Activated CD4-positive, alpha-beta T cell treated with anti-CD3 and anti-CD28 coated beads, Interleukin-2, amount 50 U/mL, for 4 hours (primary cell): ENCODE measurements around the gene FOLR1.

ENCODE experiments used
- DNase-seq, 2 experiments: peaks; one replicate each; pipeline ENCODE4 v3.0.0-alpha.2; 2020

The FOLR1 gene

GRCh38 chr11:72236774-72237111 lies 44.8 kb downstream of the FOLR1 start:
- DNase-seq: no peak

GRCh38 chr11:72237112-72237931 lies 45.4 kb downstream of the FOLR1 start:
- DNase-seq: no peak

- peak in 1 of 2 experiments; percentile 27 for DNase-seq
Observed at GRCh38 chr11:72238040-72238450, 46.1 kb downstream of the FOLR1 start.

GRCh38 chr11:72238492-72239312 lies 46.8 kb downstream of the FOLR1 start:
- no peak for DNase-seq

- no peak for DNase-seq
Observed at GRCh38 chr11:72239313-72239848, 47.4 kb downstream of the FOLR1 start.

GRCh38 chr11:72239849-72240460 lies 48.0 kb downstream of the FOLR1 start:
- DNase-seq: no peak

GRCh38 chr11:72240461-72241290 lies 48.7 kb downstream of the FOLR1 start:
- DNase-seq: no peak

- no peak for DNase-seq
Observed at GRCh38 chr11:72241291-72241781, 49.4 kb downstream of the FOLR1 start.

- no peak for DNase-seq
Observed at GRCh38 chr11:72242141-72242540, 50.2 kb downstream of the FOLR1 start.

GRCh38 chr11:72243173-72244059 lies 51.5 kb downstream of the FOLR1 start:
- DNase-seq: no peak

GRCh38 chr11:72244060-72244360 lies 52.1 kb downstream of the FOLR1 start, which contains the start of gene PHOX2A:
Gene PHOX2A (minus strand): TSS chr11:72244176. CDS start chr11:72244004, 172 bp downstream.
- DNase-seq: no peak

GRCh38 chr11:72244361-72245262 lies 52.7 kb downstream of the FOLR1 start:
- no peak for DNase-seq

- no peak for DNase-seq
Observed at GRCh38 chr11:72245263-72245816, 53.4 kb downstream of the FOLR1 start.
